H9 (cell line): ENCODE data around the gene CNGA2. TPM values are rescaled to one million over a fixed set of nuclear protein-coding genes. Genes with fewer than 3 reads are reported as not detected.

Experiments
- DNase-seq: peaks from one replicate; pipeline ENCODE4 v3.0.0-alpha.2; 2017
- H2AFZ ChIP-seq: one replicate; pipeline ENCODE4 v1.6.1; 2013; ENCODE audit warnings: mild to moderate bottlenecking, low read length, control low read depth, moderate library complexity
- H2AK5ac ChIP-seq: 2 replicates; pipeline ENCODE4 v1.6.1; 2013; ENCODE audit warnings: low read length, control low read depth, mixed read lengths; ENCODE audit not compliant: insufficient read length
- H2BK120ac ChIP-seq: one replicate; pipeline ENCODE4 v1.6.1; 2013; ENCODE audit warnings: low read depth, mild to moderate bottlenecking, low read length, control low read depth, inconsistent platforms; ENCODE audit not compliant: poor library complexity, severe bottlenecking
- H2BK12ac ChIP-seq: 2 replicates; pipeline ENCODE4 v1.6.1; 2013; ENCODE audit warnings: low read length, control low read depth, mixed read lengths, low read depth; ENCODE audit not compliant: insufficient read length
- H2BK15ac ChIP-seq: 2 replicates; pipeline ENCODE4 v1.6.1; 2013; ENCODE audit warnings: low read depth, low read length, control low read depth
- H2BK20ac ChIP-seq: one replicate; pipeline ENCODE4 v1.6.1; 2013; ENCODE audit warnings: low read depth, mild to moderate bottlenecking, low read length, control low read depth, inconsistent platforms; ENCODE audit not compliant: poor library complexity, severe bottlenecking
- H2BK5ac ChIP-seq: 2 replicates; pipeline ENCODE4 v1.6.1; 2013; ENCODE audit warnings: low read length, control low read depth, mixed read lengths; ENCODE audit not compliant: insufficient read length
- H3K14ac ChIP-seq: 2 replicates; pipeline ENCODE4 v1.6.1; 2013; ENCODE audit warnings: low read length, control low read depth; ENCODE audit not compliant: insufficient read depth
- H3K18ac ChIP-seq: 2 replicates; pipeline ENCODE4 v1.6.1; 2013; ENCODE audit warnings: low read depth, mild to moderate bottlenecking, mixed read lengths, low read length, control low read depth; ENCODE audit not compliant: insufficient read length
- H3K23ac ChIP-seq: 2 replicates; pipeline ENCODE4 v1.6.1; 2013; ENCODE audit warnings: low read length, control low read depth, mixed read lengths, low read depth; ENCODE audit not compliant: insufficient read length
- H3K23me2 ChIP-seq: 2 replicates; pipeline ENCODE4 v1.6.1; 2013; ENCODE audit warnings: low read depth, mild to moderate bottlenecking, mixed read lengths, low read length, control low read depth; ENCODE audit not compliant: insufficient read length, poor library complexity, severe bottlenecking
- H3K27ac ChIP-seq: 2 replicates; pipeline ENCODE4 v1.5.1; 2013; ENCODE audit warnings: low read length, control low read depth, mixed read lengths, low read depth; ENCODE audit not compliant: insufficient read length
- H3K27me3 ChIP-seq: 2 replicates; pipeline ENCODE4 v1.6.1; 2013; ENCODE audit warnings: low read length, control low read depth, inconsistent platforms; ENCODE audit not compliant: insufficient read depth
- H3K4ac ChIP-seq: 2 replicates; pipeline ENCODE4 v1.6.1; 2013; ENCODE audit warnings: low read depth, mild to moderate bottlenecking, control low read depth, inconsistent platforms, low read length, moderate library complexity
- H3K4me1 ChIP-seq: 2 replicates; pipeline ENCODE4 v1.6.1; 2013; ENCODE audit warnings: low read length, control low read depth, inconsistent platforms; ENCODE audit not compliant: insufficient read depth
- H3K4me2 ChIP-seq: 2 replicates; pipeline ENCODE4 v1.6.1; 2013; ENCODE audit warnings: low read length, control low read depth, mixed read lengths; ENCODE audit not compliant: insufficient read length, insufficient read depth
- H3K56ac ChIP-seq: 2 replicates; pipeline ENCODE4 v1.6.1; 2013; ENCODE audit warnings: low read depth, mild to moderate bottlenecking, mixed read lengths, low read length, control low read depth; ENCODE audit not compliant: insufficient read length
- H3K79me1 ChIP-seq: 2 replicates; pipeline ENCODE4 v1.6.1; 2013; ENCODE audit warnings: low read depth, mild to moderate bottlenecking, moderate library complexity, low read length, control low read depth, inconsistent platforms; ENCODE audit not compliant: insufficient read depth, poor library complexity, severe bottlenecking
- H3K79me2 ChIP-seq: 2 replicates; pipeline ENCODE4 v1.6.1; 2013; ENCODE audit warnings: low read length, control low read depth, inconsistent platforms; ENCODE audit not compliant: insufficient read depth
- H3K9ac ChIP-seq: 2 replicates; pipeline ENCODE4 v1.6.1; 2013; ENCODE audit warnings: low read length, control low read depth, mixed read lengths; ENCODE audit not compliant: insufficient read length; ENCODE audit errors: extremely low read depth
- H3K9me3 ChIP-seq: one replicate; pipeline ENCODE4 v1.6.1; 2013; ENCODE audit warnings: low read depth, low read length, inconsistent platforms; ENCODE audit not compliant: control insufficient read depth
- H3T11ph ChIP-seq: one replicate; pipeline ENCODE4 v1.6.1; 2013; ENCODE audit warnings: mild to moderate bottlenecking, low read length, control low read depth, inconsistent platforms
- H4K20me1 ChIP-seq: one replicate; pipeline ENCODE4 v1.6.1; 2013; ENCODE audit not compliant: control insufficient read depth, insufficient read length, insufficient read depth
- H4K5ac ChIP-seq: 2 replicates; pipeline ENCODE4 v1.6.1; 2013; ENCODE audit warnings: low read depth, mild to moderate bottlenecking, mixed read lengths, low read length, control low read depth; ENCODE audit not compliant: insufficient read length
- H4K8ac ChIP-seq: replicated peaks from 2 replicates; pipeline ENCODE4 v1.6.1; 2013; ENCODE audit warnings: low read length, control low read depth, mixed read lengths, low read depth; ENCODE audit not compliant: insufficient read length
- H4K91ac ChIP-seq: 2 replicates; pipeline ENCODE4 v1.6.1; 2013; ENCODE audit warnings: low read depth, mild to moderate bottlenecking, moderate library complexity, mixed read lengths, low read length, control low read depth; ENCODE audit not compliant: insufficient read length
- H3K27ac Mint-ChIP-seq, 3 experiments: 2 replicates in 2 of 3; 3 replicates in 1 of 3; pipeline ENCODE4 v1.8.0; 2020 to 2021; ENCODE audit warnings: mixed read lengths in 3 of 3, mild to moderate bottlenecking in 1 of 3, moderate library complexity in 1 of 3
- H3K27me3 Mint-ChIP-seq: 2 replicates; pipeline ENCODE4 v1.8.0; 2021; ENCODE audit warnings: low read depth, mild to moderate bottlenecking, moderate library complexity, mixed read lengths
- H3K36me3 Mint-ChIP-seq, 3 experiments: 2 replicates in 2 of 3; 3 replicates in 1 of 3; pipeline ENCODE4 v1.8.0; 2020 to 2021; ENCODE audit warnings: low read depth in 3 of 3, mixed read lengths in 3 of 3; ENCODE audit not compliant: insufficient read depth in 1 of 3
- H3K4me1 Mint-ChIP-seq, 2 experiments: 2 replicates each; pipeline ENCODE4 v1.8.0; 2020; ENCODE audit warnings: mixed read lengths in 2 of 2
- H3K4me3 Mint-ChIP-seq, 2 experiments: 2 replicates in 1 of 2; 3 replicates in 1 of 2; pipeline ENCODE4 v1.8.0; 2020 to 2021; ENCODE audit warnings: mild to moderate bottlenecking in 2 of 2, mixed read lengths in 2 of 2, moderate library complexity in 1 of 2
- H3K9me3 Mint-ChIP-seq, 2 experiments: 2 replicates in 1 of 2; 3 replicates in 1 of 2; pipeline ENCODE4 v1.8.0; 2020; ENCODE audit warnings: mild to moderate bottlenecking in 2 of 2, mixed read lengths in 2 of 2, moderate library complexity in 1 of 2
- total RNA-seq: library from RNA; stranded (reverse); gene quantifications from 2 replicates; pipeline ENCODE4 v1.2.1, GENCODE V29; 2021
- TF ChIP-seq, protein P1 (sequence below): fragments of 200-600 bp; sonication (generic); conservative IDR thresholded peaks from 3 replicates; pipeline ENCODE4 v1.8.0; 2021; ENCODE audit warnings: antibody characterized with exemption, mild to moderate bottlenecking

CNGA2 gene
- total RNA-seq, 1 experiment from 2014 or later, result not detected

DNA sequence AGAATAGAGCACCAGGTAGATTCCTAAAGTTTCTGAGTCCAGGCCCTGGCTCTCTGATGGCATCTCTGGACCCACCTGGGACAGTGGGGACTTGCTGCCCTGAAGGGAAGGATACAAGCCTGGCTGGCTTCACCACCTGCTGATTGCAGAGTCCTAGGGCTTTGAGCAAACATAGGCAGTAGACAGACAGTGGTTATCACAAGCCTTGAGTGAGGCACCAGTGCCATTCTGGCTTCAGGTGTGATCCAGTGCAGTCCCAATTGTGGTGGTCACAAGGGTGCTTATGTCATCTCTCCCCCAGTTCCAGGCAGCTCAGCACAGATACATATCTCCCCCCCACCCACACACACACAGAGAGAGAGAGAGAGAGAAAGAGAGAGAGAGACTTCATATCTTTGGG is 45.9 kb upstream of the CNGA2 start:
- H3T11ph ChIP-seq, result no peak overlapping the region
- peaks cover 0 to 4% (median 2%) of the 10 kb centered on the region in 3 experiments; a peak in 2 of 7 replicates for H3K36me3 Mint-ChIP-seq
- no peaks in the 10 kb centered on the region for H3K4me1 Mint-ChIP-seq
- peaks cover 11% of the 10 kb centered on the region for H3K27me3 Mint-ChIP-seq
- H3K9me3 ChIP-seq, result peaks cover 47% of the 10 kb centered on the region
- H4K91ac ChIP-seq, result no peak overlapping the region
- H3K4me1 ChIP-seq, result no peaks in the 10 kb centered on the region
- no peaks in the 10 kb centered on the region for H3K79me1 ChIP-seq
- no peak overlapping the region for H4K5ac ChIP-seq
- no peak overlapping the region for H3K9ac ChIP-seq
- DNase-seq, result no peak
- H3K27ac Mint-ChIP-seq, result no peak overlapping the region
- H3K23ac ChIP-seq, result no peak overlapping the region
- no peak overlapping the region for H3K14ac ChIP-seq
- no peaks in the 10 kb centered on the region for H3K27me3 ChIP-seq
- no peaks in the 10 kb centered on the region for H4K20me1 ChIP-seq
- no peak overlapping the region for H2BK20ac ChIP-seq
- no peak overlapping the region for H4K8ac ChIP-seq
- H3K56ac ChIP-seq, result no peak overlapping the region
- no peak overlapping the region for H3K4ac ChIP-seq
- H2BK5ac ChIP-seq, result no peak overlapping the region
- TF ChIP-seq, protein P1, sequence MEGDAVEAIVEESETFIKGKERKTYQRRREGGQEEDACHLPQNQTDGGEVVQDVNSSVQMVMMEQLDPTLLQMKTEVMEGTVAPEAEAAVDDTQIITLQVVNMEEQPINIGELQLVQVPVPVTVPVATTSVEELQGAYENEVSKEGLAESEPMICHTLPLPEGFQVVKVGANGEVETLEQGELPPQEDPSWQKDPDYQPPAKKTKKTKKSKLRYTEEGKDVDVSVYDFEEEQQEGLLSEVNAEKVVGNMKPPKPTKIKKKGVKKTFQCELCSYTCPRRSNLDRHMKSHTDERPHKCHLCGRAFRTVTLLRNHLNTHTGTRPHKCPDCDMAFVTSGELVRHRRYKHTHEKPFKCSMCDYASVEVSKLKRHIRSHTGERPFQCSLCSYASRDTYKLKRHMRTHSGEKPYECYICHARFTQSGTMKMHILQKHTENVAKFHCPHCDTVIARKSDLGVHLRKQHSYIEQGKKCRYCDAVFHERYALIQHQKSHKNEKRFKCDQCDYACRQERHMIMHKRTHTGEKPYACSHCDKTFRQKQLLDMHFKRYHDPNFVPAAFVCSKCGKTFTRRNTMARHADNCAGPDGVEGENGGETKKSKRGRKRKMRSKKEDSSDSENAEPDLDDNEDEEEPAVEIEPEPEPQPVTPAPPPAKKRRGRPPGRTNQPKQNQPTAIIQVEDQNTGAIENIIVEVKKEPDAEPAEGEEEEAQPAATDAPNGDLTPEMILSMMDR, result no peak
- no peaks in the 10 kb centered on the region for H3K79me2 ChIP-seq
- H3K9me3 Mint-ChIP-seq, result peaks cover 27 to 35% of the 10 kb centered on the region in 2 experiments
- H2BK12ac ChIP-seq, result no peak overlapping the region
- no peak overlapping the region for H2AFZ ChIP-seq
- H3K23me2 ChIP-seq, result no peaks in the 10 kb centered on the region
- no peak overlapping the region for H3K4me2 ChIP-seq
- no peak overlapping the region for H3K4me3 Mint-ChIP-seq
- H3K18ac ChIP-seq, result no peak overlapping the region
- H2AK5ac ChIP-seq, result no peak overlapping the region
- H2BK120ac ChIP-seq, result no peak overlapping the region
- H3K27ac ChIP-seq, result no peak overlapping the region
- no peak overlapping the region for H2BK15ac ChIP-seq
